ENCODE results near the gene SLC28A1. TPM values are rescaled to one million over a fixed set of nuclear protein-coding genes. Genes with fewer than 3 reads are reported as not detected.
"Not testable (repeated sequence)": the region's sequence is repeated elsewhere in the genome, so short reads cannot be mapped to it uniquely, and the experiment has no call there.

SLC28A1 gene, protein sequence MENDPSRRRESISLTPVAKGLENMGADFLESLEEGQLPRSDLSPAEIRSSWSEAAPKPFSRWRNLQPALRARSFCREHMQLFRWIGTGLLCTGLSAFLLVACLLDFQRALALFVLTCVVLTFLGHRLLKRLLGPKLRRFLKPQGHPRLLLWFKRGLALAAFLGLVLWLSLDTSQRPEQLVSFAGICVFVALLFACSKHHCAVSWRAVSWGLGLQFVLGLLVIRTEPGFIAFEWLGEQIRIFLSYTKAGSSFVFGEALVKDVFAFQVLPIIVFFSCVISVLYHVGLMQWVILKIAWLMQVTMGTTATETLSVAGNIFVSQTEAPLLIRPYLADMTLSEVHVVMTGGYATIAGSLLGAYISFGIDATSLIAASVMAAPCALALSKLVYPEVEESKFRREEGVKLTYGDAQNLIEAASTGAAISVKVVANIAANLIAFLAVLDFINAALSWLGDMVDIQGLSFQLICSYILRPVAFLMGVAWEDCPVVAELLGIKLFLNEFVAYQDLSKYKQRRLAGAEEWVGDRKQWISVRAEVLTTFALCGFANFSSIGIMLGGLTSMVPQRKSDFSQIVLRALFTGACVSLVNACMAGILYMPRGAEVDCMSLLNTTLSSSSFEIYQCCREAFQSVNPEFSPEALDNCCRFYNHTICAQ
- not detected for total RNA-seq

DNA sequence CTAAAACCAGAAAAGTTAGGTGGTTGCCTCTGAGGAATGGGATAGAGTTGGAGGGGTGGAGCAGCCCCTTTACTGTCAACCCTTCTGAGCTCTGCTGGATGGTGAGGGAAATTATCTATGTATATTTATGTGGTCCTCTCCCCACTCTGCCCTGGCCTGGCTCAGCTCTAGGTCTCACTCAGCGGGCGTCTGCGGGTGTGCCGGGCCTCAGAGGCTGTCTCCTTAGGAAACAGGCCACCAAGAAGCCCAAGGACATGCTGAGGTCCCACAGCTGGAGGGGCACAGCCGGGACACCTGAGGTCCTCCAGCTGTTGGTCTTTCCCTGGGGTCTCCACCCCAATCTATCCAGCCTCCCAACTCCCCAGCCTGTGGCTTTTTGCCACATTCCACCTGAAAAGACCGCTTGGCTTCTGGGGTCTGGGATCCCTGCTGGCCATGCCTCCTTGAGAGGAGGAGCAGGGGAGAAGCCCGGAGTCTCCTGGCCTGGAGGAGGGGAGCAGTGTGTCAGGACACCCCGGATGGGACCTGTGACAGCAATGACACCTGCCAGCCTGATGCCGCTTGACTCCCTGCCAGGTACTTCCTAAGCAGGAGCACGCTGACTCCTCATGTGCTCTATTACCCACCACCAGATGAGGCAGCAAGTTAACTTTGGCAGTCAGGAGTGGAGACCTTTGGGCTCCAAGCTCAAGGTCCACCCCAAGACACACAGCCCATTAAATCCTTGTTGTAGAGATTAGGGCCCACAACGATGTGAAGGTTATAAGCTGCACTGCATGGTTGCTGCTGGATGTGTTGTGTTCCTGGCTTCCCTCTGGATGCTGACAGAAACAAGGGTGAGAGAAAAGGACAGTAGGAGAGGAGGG lies at the start of gene SLC28A1:
Gene SLC28A1, plus strand, starts transcription at position 747 of the 866 bp plus-strand sequence. CDS start 3,099 bp downstream, outside the sequence.
- DNase-seq (ENCODE audit: low spot score in 2 of 2), result no peak
- FAIRE-seq, result no peak

DNA sequence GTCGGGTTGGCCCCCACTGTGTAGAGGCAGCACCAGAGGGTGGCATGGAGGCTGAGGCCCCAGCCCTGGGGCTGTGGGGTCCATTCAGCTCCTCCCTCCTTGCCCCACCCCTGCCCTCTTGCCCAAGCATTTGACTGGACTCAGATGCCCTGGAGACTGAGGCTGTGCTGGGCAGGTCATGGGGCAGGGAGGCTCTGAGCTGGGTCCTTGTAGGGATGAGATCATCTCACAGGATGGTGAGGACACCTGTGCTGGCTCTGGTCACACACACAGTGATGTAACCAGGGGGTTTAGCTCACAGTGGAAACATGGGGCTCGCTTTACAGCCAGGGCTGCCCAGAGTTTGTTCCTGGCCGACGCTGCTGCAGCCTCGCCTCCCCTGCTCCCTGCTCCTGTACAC lies 49.5 kb upstream of the SLC28A1 start:
- DNase-seq (ENCODE audit: low spot score in 2 of 2), result no peak
- FAIRE-seq, result no peak

DNA sequence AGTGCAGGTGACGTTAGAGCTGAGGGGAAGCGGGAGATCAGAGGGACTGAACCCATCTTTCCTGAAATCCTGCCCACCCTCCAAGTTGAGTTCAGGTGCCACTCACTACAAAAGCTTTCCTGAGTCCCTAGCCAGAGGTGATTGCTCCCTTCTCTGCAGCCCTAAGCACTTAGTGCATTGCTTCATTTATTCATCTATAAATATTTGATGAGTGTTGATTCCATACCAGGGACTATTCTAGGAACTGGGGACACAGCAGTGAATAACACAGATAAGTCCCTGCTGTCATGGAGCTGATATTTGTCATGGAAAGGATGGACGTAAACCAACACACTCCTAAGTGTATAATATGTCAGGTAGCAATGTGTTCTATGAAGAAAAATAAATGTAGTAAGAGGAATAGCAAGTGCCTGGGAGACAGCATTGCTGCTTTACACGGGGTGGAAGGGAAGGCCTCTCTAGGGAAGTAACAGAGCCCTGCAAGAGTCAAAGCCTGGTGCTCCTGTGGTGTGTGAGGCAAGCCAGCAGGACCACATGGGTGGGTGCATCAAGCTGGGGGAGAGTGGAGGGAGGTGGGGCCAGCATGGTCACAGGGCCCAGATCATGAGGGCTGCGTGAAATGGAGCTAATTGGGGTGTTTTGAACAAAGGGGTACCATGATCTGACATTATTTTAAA lies 48.7 kb upstream of the SLC28A1 start:
- no peak for DNase-seq (ENCODE audit: low spot score in 2 of 2)
- no peak for FAIRE-seq

DNA sequence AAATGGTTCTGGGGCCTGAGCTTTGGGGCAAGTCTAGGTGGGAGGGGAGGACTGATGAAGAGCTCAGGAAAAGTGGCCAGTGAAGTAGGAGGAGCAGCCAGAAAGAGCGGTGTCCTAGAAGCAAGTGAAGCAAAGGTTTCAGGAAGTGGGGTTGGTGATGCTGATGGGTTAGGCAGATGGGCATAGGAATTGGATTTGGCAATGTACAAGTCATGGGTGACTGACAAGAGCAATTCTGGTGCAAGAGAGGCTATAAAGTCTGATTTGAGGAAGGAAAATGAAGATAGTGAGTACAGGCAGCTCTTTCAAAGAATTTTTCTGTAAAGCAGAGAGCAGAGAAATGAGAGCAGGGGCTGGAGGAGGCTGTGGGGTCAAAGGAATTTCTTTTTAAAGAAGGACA lies 47.6 kb upstream of the SLC28A1 start:
- FAIRE-seq, result no peak
- DNase-seq (ENCODE audit: low spot score in 2 of 2), result no peak

DNA sequence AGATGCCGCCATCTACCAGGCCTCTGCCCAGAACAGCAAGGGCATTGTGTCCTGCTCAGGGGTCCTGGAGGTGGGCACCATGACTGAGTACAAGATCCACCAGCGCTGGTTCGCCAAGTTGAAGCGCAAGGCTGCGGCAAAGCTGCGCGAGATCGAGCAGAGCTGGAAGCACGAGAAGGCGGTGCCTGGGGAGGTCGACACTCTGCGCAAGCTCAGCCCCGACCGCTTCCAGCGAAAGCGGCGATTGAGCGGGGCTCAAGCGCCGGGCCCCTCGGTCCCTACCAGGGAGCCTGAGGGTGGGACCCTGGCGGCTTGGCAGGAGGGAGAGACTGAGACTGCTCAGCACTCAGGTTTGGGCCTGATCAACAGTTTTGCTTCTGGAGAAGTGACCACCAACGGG lies 44.7 kb upstream of the SLC28A1 start:
- DNase-seq (ENCODE audit: low spot score in 2 of 2) (no peak), FAIRE-seq (no peak)

DNA sequence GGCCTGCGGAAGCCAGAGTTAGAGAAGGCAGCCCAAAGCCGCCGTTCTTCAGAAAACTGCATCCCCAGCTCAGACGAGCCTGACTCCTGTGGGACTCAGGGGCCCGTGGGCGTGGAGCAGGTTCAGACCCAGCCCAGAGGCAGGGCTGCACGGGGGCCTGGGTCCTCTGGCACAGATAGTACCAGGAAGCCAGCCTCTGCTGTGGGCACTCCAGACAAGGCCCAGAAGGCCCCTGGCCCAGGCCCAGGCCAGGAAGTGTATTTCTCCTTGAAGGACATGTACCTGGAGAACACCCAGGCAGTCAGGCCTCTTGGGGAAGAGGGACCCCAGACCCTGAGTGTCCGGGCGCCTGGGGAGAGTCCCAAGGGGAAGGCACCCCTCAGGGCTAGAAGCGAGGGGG lies 44.2 kb upstream of the SLC28A1 start:
- DNase-seq (ENCODE audit: low spot score in 2 of 2), result no peak
- FAIRE-seq, result no peak

DNA sequence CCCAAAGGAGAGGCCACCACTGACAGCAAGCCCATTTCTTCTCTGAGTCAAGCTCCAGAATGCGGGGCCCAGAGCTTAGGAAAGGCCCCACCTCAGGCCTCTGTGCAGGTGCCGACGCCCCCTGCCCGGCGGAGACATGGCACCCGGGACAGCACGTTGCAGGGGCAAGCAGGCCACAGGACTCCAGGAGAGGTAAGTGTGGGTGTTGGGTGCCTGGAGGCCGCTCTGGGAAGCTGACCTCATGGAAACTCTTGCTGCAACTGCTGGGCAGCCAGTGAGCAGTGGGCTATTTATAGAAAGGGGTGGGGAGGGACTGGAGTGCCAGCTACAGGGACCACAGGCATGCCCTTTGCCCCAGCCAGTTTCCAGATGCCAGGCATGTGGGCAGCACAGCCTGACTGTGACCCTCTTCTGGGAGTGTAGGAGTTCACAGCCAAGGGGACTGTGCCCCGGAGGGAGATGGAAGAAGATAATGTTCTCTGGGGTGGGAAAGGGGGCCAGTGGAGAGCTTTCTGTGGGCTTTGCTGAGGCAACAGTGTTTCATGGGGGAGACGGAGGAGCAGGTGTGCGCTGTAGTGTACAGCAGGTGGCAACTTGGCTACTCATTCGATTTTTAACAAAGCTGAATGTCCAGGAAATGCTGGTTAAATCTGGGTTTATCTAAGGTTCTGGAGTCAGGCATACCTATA lies 43.6 kb upstream of the SLC28A1 start:
- no peak for DNase-seq (ENCODE audit: low spot score in 2 of 2)
- FAIRE-seq, result no peak

DNA sequence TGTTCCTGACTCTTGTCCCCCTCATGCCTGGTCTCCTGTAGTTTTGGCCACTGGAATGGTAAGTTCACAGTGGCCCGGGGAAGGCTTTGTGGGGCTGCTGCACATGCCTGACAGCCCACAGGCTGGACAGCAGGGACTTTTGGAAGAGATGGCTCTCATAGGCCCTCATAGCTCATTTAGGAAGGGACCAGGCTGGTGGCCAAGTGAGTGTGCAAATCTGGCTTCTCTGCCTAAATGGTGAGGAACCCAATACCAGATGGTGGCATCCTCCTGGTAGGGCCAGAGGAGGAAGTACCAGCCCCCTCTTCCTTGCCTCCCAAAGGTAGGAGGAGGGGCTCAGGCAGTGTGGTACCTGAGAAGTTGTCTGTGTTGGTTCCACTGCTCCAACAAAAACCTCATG lies 41.7 kb upstream of the SLC28A1 start:
- FAIRE-seq (no peak), DNase-seq (ENCODE audit: low spot score in 2 of 2) (no peak)

DNA sequence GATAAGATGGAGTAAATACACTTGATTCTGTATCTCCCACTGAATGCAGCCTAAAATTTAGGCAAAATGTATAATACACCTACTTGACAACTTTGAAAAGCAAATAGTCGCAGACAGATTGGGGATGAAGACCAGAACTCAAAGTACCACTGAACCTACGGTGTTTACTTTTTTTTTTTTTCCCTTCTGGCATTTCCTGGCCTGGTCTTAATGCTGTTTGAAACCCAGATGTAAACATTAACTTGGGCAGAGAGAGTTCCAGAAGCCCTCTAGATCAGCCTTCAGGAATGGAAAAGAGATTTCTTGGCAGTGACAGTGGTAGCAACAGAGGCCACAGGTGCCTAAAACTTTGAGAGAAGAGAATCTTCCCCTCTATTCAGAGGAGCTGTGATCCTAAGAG lies 39.5 kb upstream of the SLC28A1 start:
- FAIRE-seq (no peak), DNase-seq (ENCODE audit: low spot score in 2 of 2) (no peak)

DNA sequence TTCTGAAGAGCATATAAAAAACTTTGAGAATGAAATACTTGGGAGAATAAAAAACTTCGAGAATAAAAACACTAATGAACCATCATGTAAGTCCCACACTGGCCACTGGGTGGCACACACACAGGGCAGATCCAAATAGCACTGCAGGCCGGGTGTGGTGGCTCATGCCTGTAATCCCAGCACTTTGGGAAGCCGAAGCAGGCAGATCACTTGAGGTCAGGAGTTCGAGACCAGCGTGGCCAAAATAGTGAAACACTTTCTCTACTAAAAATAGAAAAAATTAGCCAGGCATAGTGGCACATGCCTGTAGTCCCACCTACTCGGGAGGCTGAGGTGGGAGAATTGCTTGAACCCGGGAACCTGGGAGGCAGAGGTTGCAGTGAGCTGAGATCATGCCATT lies 38.8 kb upstream of the SLC28A1 start:
- DNase-seq (ENCODE audit: low spot score in 2 of 2); FAIRE-seq: not testable (repeated sequence)

DNA sequence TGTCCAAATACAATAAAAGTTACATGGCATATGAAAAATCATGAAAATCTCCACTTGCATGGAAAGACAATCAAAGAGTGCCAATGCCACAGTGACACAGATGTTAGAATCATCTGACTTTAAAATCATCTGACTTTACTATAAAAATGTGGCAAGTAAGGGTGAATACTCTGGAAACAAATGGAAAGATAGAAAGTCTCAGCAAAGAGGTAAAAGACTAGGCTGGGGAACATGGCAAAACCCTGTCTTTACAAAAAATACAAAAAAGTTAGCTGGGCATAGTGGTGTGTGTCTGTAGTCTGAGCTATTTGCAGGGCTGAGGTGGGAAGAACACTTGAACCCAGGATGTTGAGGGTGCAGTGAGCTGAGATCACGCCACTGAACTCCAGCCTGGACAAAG lies 38.2 kb upstream of the SLC28A1 start:
- DNase-seq (ENCODE audit: low spot score in 2 of 2), result no peak
- no peak for FAIRE-seq

DNA sequence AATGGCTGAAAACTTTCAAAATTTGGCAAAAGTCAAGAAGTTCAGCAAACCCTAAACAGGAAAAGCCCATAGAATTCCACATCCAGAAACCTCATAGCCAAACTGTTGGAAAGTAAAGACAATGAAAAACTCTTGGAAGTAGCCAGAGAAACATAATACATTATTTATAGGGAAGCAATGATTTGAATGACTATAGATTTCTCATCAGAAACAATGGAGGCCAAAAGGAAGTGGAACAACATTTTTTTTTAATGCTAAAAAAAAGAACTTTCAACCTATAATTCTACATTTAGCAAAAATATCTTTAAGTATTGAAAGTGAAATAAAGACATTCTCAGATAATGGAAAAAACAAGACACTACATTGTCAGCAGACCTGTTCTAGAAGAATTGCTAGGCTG lies 37.1 kb upstream of the SLC28A1 start:
- DNase-seq (ENCODE audit: low spot score in 2 of 2), result no peak

DNA sequence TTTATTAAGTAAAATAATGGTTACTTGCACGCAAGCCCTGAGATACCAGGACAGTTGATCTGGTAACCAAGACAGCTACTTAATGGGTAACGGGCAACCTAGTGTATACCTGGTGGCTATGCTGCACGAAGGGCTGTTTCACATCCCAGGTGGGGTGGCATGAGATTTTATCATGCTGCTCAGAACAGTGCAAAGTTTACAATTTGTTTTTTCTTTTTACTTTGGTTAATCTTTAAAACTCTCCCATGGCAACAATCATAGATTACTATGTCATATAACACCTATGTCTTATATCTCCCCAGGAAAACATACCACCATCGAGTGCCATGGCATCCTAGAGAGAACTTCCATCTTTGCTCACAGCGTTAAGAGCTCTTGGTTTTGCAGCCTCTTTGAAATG lies 32.2 kb upstream of the SLC28A1 start:
- FAIRE-seq (no peak), DNase-seq (ENCODE audit: low spot score in 2 of 2) (no peak)

More for the DNA sequence above, 37.1 kb upstream of the SLC28A1 start:
- no peak for FAIRE-seq

DNA sequence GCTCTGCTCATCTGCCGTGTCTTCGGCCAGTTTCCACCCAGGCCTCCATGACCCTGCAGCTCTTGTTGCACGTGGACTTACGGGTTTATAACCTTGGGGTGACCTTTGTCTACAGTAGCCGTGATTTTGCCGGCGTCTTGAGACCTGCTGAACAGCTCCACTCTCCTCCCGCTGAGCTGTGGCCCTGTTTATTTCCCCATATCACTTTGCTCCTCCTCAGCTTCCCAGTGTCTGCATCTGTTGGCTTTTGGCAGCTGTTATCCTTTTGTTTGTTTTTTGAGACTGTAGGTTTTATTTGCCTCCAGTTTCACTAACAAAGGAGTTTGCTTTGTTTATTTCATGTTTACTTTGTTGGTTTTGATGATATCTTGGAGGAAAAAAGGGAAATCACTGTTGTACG lies 29.3 kb upstream of the SLC28A1 start:
- no peak for FAIRE-seq
- DNase-seq (ENCODE audit: low spot score in 2 of 2), result no peak

DNA sequence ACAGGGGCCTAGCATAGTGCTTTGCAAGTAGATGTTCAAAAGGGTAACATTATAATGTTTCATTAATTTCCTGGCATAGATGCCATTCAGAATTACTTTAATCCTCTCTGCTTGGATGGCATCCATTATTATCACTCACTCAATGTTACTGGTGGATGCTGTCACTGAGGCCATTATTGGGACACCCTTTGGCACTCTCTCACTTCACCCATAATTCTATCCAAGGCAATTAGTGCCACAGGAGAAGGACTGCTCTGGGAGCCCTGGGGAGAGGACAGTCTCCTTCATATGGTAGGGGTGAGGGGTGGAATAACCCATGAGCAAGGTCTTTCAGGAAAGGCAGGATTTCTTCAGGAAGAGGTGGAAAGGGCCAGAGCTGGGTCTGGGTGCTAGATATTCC lies 28.7 kb upstream of the SLC28A1 start:
- FAIRE-seq, result no peak

DNA sequence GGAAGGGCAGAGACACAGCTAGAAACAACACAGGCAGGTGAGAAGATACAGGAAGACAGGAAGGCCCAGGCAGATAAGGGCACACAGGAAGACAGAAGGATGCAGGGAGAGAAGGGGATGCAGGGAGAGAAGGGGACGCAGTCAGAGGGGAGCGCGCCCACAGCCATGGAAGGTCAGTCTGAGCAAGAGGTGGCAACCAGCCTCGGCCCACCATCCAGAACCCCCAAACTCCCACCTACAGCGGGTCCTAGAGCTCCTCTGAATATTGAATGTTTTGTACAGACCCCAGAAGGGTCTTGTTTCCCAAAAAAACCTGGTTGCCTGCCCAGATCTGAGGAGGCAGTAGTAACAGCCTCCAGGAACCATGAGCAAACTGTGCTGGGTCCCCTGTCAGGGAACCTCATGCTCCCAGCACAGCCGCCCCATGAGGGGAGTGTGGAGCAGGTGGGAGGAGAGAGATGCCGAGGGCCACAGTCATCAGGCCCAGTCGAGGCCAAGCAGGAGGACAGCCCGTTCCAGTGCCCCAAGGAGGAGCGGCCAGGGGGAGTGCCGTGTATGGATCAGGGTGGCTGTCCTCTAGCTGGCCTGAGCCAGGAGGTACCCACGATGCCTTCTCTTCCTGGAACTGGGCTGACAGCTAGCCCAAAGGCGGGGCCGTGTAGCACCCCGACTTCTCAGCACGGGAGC lies 27.6 kb upstream of the SLC28A1 start:
- FAIRE-seq, result no peak
- DNase-seq (ENCODE audit: low spot score in 2 of 2), result no peak

More for the DNA sequence above, 28.7 kb upstream of the SLC28A1 start:
- no peak for DNase-seq (ENCODE audit: low spot score in 2 of 2)

DNA sequence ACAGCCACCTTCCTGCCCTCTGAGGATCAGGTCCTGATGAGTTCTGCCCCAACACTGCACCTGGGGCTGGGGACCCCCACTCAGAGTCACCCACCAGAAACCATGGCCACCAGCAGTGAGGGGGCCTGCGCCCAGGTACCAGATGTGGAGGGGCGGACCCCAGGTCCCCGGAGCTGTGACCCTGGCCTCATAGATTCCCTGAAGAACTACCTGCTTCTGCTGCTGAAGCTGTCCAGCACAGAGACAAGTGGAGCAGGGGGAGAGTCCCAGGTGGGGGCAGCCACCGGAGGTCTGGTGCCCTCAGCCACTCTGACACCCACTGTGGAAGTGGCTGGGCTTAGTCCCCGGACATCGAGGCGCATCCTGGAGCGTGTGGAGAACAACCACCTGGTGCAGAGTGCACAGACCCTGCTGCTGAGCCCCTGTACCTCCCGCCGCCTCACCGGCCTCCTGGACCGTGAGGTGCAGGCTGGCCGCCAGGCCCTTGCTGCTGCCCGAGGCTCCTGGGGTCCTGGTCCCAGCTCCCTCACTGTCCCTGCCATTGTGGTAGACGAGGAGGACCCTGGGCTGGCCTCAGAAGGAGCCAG lies 27.0 kb upstream of the SLC28A1 start:
- FAIRE-seq (no peak), DNase-seq (ENCODE audit: low spot score in 2 of 2) (no peak)

DNA sequence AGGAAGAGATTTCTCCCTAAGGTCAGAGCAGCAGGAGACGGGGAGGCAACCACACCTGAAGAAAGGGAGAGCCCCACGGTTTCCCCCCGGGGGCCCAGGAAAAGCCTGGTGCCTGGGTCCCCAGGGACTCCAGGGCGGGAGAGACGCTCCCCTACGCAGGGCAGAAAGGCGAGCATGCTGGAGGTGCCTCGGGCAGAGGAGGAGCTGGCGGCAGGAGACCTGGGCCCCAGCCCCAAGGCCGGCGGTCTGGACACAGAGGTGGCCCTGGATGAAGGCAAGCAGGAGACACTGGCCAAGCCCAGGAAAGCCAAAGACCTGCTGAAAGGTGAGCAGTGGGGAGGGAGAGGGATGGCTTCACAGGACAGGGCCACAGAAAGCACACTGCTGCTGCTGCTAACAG lies 26.2 kb upstream of the SLC28A1 start:
- DNase-seq (ENCODE audit: low spot score in 2 of 2) (no peak), FAIRE-seq (no peak)

DNA sequence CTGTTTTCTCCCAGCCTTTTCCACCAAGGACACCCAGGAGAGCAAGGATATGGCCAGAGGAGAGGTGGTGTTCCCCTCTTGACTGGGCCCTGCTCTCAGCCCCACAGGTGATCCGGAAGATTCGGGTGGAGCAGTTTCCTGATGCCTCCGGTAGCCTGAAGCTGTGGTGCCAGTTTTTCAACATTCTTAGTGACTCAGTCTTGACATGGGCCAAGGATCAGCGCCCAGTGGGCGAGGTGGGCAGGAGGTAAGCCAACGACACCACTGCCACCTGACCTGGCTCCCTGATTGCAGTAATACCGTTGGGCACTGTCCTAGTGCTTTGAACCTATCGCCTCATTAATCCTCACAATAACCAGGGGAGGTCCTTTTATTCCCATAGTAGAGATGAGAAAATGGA lies 25.3 kb upstream of the SLC28A1 start:
- DNase-seq (ENCODE audit: low spot score in 2 of 2), result no peak
- no peak for FAIRE-seq
